NCI-H128 (cell line): Measurements from ENCODE around the gene TTLL11.
"Not testable (repeated sequence)": the region's sequence is repeated elsewhere in the genome, so short reads cannot be mapped to it uniquely, and the experiment has no call there.

ENCODE experiments used
- DNase-seq: peaks from one replicate; lab custom pipeline; 2025; ENCODE audit not compliant: unreplicated experiment; lab: John Stamatoyannopoulos, UW

The TTLL11 gene

DNA sequence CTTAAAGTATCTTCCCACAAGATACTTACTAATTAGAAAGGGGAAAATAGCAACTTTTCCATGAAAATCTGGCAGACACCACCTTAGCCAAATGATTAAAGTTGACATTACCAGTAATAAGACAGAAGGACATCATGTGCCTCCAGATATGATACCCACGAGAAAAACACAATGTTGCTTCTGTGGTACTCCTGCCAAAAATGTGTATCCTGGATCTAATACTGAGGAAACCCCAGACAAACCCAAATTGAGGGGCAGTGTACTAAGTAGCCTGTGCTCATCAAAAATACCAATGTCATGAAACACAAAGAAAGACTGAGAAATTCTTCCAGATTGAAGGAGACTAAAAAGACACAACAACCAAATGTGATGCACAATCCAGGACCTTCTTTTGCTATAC is 85.3 kb downstream of the TTLL11 start:
- no peak for DNase-seq

- no peak for DNase-seq
Measured at GRCh38 chr9:122005597-122005996, 87.5 kb downstream of the TTLL11 start.

DNA sequence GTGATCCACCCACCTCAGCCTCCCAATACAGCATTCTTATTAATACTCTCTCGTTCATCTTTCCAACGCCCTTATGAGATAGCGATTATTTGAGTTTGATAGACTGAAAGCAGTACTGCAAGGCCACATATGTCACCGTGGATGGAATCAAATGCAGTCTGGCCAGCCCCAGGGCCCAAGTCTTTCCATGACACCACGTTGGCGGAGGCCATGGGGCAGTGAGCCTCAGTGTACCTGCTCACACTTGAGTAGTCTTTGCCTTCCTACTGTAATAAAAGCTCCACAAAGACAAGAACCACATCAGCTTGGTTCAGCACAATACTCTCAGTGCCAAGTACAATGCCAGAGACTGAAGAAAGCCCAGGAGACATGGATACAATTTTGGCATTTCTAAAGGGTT is 88.5 kb downstream of the TTLL11 start:
- no peak for DNase-seq

- DNase-seq, result no peak
Measured at GRCh38 chr9:122001491-122002201, 91.5 kb downstream of the TTLL11 start.

- DNase-seq, result not testable (repeated sequence)
Measured at GRCh38 chr9:122000526-122000925, 92.6 kb downstream of the TTLL11 start.

DNA sequence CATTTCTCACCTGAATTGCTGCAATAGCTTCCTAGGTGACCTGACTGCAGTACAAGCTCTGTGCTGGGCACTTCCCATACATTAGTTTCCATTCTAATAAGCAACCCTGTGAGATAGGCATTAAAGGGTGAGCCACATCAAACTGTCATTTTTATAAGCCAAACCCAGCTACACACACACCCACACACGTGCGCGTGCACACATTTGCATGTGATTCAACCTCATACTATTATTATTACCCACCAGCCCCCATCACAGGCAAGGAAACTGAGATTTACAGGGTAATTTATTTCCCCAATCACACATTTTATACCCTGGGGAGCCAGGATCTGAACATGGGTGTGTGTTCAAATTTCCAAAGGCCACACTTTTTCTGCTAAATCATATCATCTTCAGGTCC is 93.6 kb downstream of the TTLL11 start:
- no peak for DNase-seq

GRCh38 chr9:121998513-121999049 is 94.5 kb downstream of the TTLL11 start:
- DNase-seq, result no peak

DNA sequence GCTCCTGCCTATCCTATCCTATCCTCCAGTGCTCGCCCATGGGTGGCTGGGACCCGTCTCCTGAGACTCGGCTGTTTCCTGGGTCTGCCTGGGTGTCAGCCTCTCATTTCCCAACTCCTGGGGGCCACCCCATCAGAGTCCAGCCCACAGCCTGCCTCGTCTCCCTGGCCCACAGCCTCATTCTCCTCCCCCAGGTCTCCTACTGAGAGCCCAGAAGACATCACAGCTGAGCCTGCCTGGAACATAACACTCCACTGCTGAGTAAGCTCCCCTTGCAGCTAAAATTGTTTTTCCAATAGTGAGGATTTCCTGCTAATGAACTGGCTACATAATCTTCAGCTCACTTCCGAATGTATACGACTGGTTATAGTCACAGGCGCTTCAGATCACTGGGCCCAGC is 95.3 kb downstream of the TTLL11 start:
- DNase-seq, result no peak

GRCh38 chr9:121996783-121997182 is 96.3 kb downstream of the TTLL11 start:
- DNase-seq, result no peak

DNA sequence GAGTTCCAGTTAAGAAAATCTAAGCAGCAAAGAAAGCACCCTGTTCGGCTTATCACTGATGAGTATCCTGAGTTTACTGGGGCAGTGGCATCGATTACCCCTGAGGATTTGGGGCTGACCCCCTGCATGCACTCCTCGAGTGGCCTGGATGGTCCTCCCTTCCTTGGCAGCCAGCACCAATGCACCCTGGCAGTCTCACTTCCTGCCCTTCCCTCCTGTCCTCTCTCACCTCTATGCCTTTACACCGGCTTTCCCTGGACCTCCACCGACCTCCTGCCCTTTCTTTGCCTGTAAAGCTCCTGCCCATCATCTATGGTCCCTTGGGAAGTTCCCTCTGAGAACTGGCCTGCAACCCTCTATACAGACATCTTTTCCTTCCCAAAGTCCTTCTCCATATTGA is 97.1 kb downstream of the TTLL11 start:
- DNase-seq, result no peak

GRCh38 chr9:121992571-121993212 is 100.4 kb downstream of the TTLL11 start:
- peak; percentile 35 for DNase-seq

DNA sequence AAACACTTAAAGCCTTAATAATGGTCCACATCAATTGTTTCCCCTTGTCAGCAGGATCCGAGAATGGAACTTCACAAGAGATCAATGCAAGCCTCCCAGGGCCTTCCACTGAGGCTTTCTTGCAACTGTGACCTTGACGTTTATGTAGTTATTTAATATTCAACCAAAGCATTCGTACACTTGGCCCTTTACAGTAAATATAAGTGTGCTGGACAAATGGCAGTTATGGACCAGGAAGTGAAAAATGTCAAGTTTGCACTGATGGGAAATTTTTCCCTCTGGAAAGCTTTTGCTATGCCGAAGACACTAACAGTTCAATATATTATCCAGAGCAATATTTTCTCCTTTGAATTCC is 101.8 kb downstream of the TTLL11 start:
- no peak for DNase-seq

GRCh38 chr9:121990600-121991306 is 102.4 kb downstream of the TTLL11 start:
- DNase-seq, result no peak

GRCh38 chr9:121989010-121989409 is 104.1 kb downstream of the TTLL11 start:
- DNase-seq, result no peak

DNA sequence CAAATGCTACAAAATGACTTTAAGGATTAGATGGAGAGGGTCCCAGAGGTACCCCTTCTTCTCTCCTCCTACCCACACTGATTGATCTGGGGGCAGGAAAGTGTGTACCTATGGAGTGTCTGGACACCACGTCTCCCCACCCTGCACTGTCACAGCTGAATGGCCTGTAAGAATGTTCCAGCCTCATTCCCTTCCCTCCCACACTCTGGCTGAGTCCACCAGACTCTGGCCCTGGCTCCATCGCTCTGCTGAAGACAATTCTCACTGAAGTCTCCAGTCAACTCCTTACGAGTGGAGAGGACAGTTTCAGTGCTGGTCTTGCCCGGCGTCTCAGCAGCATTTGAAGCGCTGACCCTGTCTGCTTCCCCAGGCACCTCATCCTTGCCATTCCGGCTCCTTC is 105.8 kb downstream of the TTLL11 start:
- no peak for DNase-seq

DNA sequence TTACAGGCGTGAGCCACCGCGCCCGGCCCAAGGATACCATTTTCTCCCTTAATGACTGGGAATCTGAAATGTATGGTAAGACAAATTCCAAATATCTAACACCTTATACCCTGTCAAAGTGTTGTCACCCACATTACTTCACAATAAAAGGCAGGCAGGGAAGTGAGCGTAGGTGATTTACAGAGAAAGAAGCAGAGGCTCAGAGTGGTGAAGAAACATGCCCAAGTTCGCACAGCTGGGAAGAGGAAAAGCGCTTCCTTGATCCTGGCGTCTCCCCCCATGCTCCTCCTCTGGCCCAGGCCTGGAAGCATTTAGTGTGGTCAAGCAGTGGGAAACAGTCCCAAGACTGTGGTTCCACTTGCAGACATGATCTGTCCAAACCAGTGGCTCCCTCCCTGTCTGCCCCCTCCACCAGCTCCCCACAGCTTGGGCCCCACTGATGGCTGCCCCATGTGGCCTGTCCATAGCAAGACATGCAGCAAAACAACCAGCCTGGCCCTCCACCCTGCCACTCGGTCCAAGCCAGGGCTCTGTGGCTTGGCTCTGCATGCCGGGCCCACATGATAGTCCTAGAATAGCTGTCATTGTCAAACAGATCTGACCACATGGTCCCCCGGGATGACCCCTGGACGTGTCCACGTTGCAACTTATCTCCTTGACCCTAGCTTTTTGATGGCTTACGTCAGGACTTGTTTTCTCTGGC is 107.2 kb downstream of the TTLL11 start:
- no peak for DNase-seq

DNA sequence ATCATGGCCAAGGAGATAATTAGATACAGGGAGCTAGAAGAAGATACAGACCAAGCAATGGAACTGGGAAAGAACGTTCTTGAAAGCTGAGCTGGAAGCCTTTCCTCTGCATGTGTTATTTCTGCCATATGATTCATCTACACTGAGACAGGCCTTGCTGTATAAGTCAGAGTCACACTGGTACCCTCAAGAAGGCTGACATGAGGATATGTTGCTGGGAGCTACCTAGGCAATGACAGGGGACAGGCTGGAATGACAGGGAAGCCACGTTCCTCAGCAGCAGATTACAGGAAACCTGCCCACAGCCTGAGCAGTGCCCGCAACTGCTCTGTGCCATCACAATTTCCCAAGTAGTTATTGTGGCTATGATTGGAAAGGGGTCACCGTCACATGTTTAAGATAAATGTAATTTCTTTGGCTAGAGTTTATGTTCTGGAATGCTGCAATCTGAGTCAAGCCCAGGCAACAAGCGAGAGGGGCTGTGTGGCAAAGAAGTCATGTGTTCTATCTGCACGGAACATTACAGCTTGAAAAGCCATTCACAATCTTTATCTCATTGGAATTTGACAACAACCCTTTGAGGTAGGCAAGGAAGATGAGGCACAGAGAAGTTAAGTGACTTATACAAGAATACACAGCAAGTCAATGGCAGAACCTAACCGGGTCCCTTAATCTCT is 108.2 kb downstream of the TTLL11 start:
- DNase-seq, result no peak

DNA sequence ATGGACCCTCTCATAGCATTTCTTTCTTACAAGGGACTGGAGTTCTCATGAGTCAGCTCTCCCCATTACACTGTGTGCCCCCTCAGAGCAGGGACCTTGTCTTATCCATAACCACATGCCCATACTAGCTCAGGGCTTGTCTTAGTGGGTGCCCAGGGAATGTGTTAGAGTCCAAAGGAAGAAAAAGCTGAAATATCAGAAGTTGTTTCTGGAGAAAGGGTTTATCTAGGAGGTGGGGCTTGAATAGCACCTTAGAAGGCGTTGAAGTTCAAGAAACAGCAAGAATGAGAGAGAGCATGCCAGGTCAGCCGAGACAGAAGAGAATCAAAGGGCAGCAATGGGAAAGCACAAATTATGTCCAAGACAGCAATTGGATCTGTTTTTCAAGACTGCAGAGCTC is 109.4 kb downstream of the TTLL11 start:
- DNase-seq, result no peak

DNA sequence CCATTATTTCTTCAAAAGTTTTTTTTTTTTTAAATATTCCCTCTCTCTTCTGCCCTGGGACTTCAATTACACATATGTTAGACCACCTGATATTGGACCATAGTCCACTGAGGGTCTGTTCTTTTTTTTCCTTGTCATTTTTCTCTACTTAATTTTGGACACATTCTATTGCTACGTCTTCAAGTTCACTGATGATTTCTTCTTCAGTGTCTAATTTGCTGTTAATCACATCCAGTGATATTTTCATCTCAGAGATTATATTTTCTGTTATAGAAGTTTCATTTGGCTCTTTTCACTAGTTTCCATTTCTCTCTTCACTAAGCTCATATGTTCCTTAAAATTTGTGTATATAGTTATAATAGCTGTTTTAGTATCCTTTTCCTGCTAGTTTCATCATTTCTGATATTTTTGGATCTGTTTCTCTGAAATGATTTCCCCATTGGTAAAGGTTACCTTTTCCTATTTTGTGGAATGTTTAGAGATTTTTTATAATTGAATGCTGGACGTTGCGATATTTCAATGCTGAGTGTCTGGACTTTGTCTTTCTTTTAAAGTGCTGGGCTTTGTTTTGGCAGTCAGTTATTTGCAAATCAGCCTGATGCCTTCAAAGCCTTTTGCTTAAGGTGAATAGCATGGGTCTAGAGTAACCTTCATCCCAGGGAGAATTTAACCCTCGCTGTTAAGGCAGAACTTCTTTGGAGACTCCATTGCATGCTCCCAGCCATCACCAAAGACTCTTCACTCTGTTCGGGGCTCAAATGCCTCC is 111.8 kb downstream of the TTLL11 start:
- DNase-seq, result no peak

DNA sequence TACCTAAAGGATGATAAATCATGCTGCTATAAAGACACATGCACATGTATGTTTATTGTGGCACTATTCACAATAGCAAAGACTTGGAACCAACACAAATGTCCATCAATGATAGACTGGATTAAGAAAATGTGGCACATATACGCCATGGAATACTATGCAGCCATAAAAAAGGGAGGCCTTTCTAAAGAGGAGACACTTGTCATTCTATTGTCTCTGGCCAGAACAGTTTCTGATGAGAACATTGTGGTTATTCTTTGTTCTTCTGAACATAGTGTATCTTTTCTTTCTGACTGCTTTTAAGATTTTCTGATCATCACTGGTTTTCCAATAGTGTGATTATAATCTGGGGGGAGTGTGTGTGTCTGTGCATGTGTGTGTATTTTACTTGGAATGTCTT is 112.4 kb downstream of the TTLL11 start:
- not testable (repeated sequence) for DNase-seq
